SK-N-SH (cell line): ENCODE measurements around the gene ATP2A2. TPM values are rescaled to one million over a fixed set of nuclear protein-coding genes. Genes with fewer than 3 reads are reported as not detected.
A peak's percentile ranks its signal among the peaks of the same experiment; 100 is the strongest.

ENCODE experiments used
- CTCF ChIA-PET: fragments of 300-600, 350-600 bp; formaldehyde crosslinking; extraction: SDS; loops from one replicate; lab custom pipeline; 2021; lab: Yijun Ruan, JAX
- POLR2A ChIA-PET: fragments of 350-600 bp; sonication (Branson Sonifier 250); formaldehyde crosslinking; extraction: SDS; loops from one replicate; lab custom pipeline; 2020; ENCODE audit warnings: antibody characterized with exemption, inconsistent platforms; lab: Yijun Ruan, JAX
- DNase-seq: peaks from one replicate; pipeline ENCODE4 v3.0.0; 2012
- H2AFZ ChIP-seq: fragments of 200-600 bp; sonication (generic); 2 replicates; pipeline ENCODE4 v1.8.1; 2016; ENCODE audit warnings: antibody characterized with exemption, mild to moderate bottlenecking, low read depth
- H3F3A ChIP-seq: fragments of 200-600 bp; sonication (generic); replicated peaks from 2 replicates; pipeline ENCODE3; 2016; ENCODE audit warnings: antibody characterized with exemption, mild to moderate bottlenecking; ENCODE audit not compliant: insufficient read depth
- H3K27ac ChIP-seq, 2 experiments: fragments of 200-500 bp in 1 of 2; fragments of 200-600 bp in 1 of 2; sonication (Bioruptor generic) in 1 of 2; sonication (generic), shearing (Covaris generic) in 1 of 2; 2 replicates each; pipeline versions ENCODE4 v1.5.1 to v1.6.1; 2014 to 2016; ENCODE audit warnings: low read depth in 2 of 2, inconsistent platforms in 1 of 2, low read length in 1 of 2, mild to moderate bottlenecking in 1 of 2, mixed read lengths in 1 of 2
- H3K27me3 ChIP-seq: fragments of 200-600 bp; sonication (generic), shearing (Covaris generic); 2 replicates; pipeline ENCODE4 v1.6.1; 2016; ENCODE audit warnings: mixed run types; ENCODE audit not compliant: insufficient read depth
- H3K36me3 ChIP-seq, 2 experiments: fragments of 200-500 bp in 1 of 2; fragments of 200-600 bp in 1 of 2; sonication (Bioruptor generic) in 1 of 2; sonication (generic) in 1 of 2; replicated peaks in 1 of 2; 2 replicates each; pipeline versions ENCODE3 to v1.5.1; 2014 to 2016; ENCODE audit warnings: low read length in 1 of 2, mild to moderate bottlenecking in 1 of 2; ENCODE audit not compliant: insufficient read depth in 2 of 2, control insufficient read depth in 1 of 2
- H3K4me1 ChIP-seq, 2 experiments: fragments of 200-500 bp in 1 of 2; fragments of 200-600 bp in 1 of 2; sonication (Bioruptor generic) in 1 of 2; sonication (generic), shearing (Covaris generic) in 1 of 2; 2 replicates each; pipeline versions ENCODE4 v1.5.1 to v1.6.1; 2014 to 2016; ENCODE audit warnings: low read depth in 1 of 2, low read length in 1 of 2, mixed run types in 1 of 2; ENCODE audit not compliant: insufficient read depth in 2 of 2, control insufficient read depth in 1 of 2
- H3K4me2 ChIP-seq: fragments of 200-600 bp; sonication (generic), shearing (Covaris generic); 2 replicates; pipeline ENCODE4 v1.6.1; 2017; ENCODE audit warnings: mixed run types
- H3K4me3 ChIP-seq, 2 experiments: fragments of 200-500 bp in 1 of 2; fragments of 200-600 bp in 1 of 2; sonication (Bioruptor generic) in 1 of 2; sonication (generic), shearing (Covaris generic) in 1 of 2; 2 replicates each; pipeline versions ENCODE4 v1.5.1 to v1.8.1; 2014 to 2016; ENCODE audit warnings: low read depth in 2 of 2, inconsistent platforms in 1 of 2, low read length in 1 of 2, mild to moderate bottlenecking in 1 of 2, mixed read lengths in 1 of 2, moderate library complexity in 1 of 2
- H3K79me2 ChIP-seq: fragments of 200-600 bp; sonication (generic); 2 replicates; pipeline ENCODE4 v1.8.1; 2017; ENCODE audit warnings: mild to moderate bottlenecking; ENCODE audit not compliant: insufficient read depth
- H3K9ac ChIP-seq: fragments of 200-600 bp; sonication (generic); 2 replicates; pipeline ENCODE4 v1.6.1; 2017; ENCODE audit warnings: mixed run types
- H3K9me2 ChIP-seq: fragments of 200-600 bp; sonication (generic); 2 replicates; pipeline ENCODE4 v1.6.1; 2017; ENCODE audit warnings: mixed run types
- H3K9me3 ChIP-seq: fragments of 200-600 bp; sonication (generic); 2 replicates; pipeline ENCODE4 v1.6.1; 2017; ENCODE audit warnings: mixed run types, mild to moderate bottlenecking, moderate library complexity
- H4K20me1 ChIP-seq: fragments of 200-600 bp; sonication (generic); 2 replicates; pipeline ENCODE4 v1.6.1; 2017; ENCODE audit warnings: mild to moderate bottlenecking, mixed run types; ENCODE audit not compliant: insufficient read depth
- EZH2phosphoT487 ChIP-seq: fragments of 200-600 bp; sonication (generic); IDR thresholded peaks from 2 replicates; pipeline ENCODE4 v1.6.1; 2017; ENCODE audit warnings: low read depth, mixed run types, mild to moderate bottlenecking, antibody characterized with exemption, moderate library complexity, borderline replicate concordance
- MAX ChIP-seq: IDR thresholded peaks from 2 replicates; pipeline ENCODE4 v1.4.0; 2012; ENCODE audit warnings: low read depth
- NFIC ChIP-seq: IDR thresholded peaks from 2 replicates; pipeline ENCODE4 v1.4.0; 2012; ENCODE audit warnings: borderline replicate concordance
- PBX3 ChIP-seq: IDR thresholded peaks from 2 replicates; pipeline ENCODE4; 2012
- REST ChIP-seq: IDR thresholded peaks from 2 replicates; pipeline ENCODE4 v1.6.1; 2012; ENCODE audit warnings: mild to moderate bottlenecking, low read depth, low read length, moderate library complexity
- SIN3A ChIP-seq: IDR thresholded peaks from 2 replicates; pipeline ENCODE4 v1.6.1; 2012; ENCODE audit warnings: low read depth, mild to moderate bottlenecking, low read length, moderate library complexity, borderline replicate concordance
- TAF1 ChIP-seq: IDR thresholded peaks from 2 replicates; pipeline ENCODE4 v1.6.1; 2012; ENCODE audit warnings: low read depth, mild to moderate bottlenecking, low read length, moderate library complexity, borderline replicate concordance
- TCF12 ChIP-seq: IDR thresholded peaks from 2 replicates; pipeline ENCODE4 v1.4.0; 2012
- TEAD4 ChIP-seq: IDR thresholded peaks from 2 replicates; pipeline ENCODE4 v1.4.0; 2012; ENCODE audit warnings: mild to moderate bottlenecking, borderline replicate concordance; ENCODE audit not compliant: insufficient read depth
- WGBS: methylation state at CpG from one replicate; pipeline ENCODE4 v1.1.6; 2017; ENCODE audit warnings: low lambda C conversion rate; 5-methylcytosine and 5-hydroxymethylcytosine counted together
- polyA plus RNA-seq, 3 experiments: library from polyadenylated mRNA; depleted of rRNA; stranded (reverse); fragments of >200 nt; gene quantifications; 2 replicates each; pipeline ENCODE4 v1.2.3, GENCODE V29; 2012

Gene ATP2A2
- polyA plus RNA-seq, 1 of the 3 experiments (the other 2 are of a cell fraction) = 120 TPM

- CTCF ChIA-PET = interaction anchor here (1.0 kb wide), 1 partner anchor 142 kb away, joined by 3 read pairs; no protein-coding TSS in a partner anchor
- no peaks in the 10 kb centered on the region for H3K27me3 ChIP-seq
- H3K9ac ChIP-seq = no peak overlapping the region
- no peaks in the 10 kb centered on the region for H3K9me3 ChIP-seq
- peak overlapping the region in 1 of 2 experiments; percentile 12; a peak in 2 of 4 replicates for H3K27ac ChIP-seq
- H3K9me2 ChIP-seq = no peaks in the 10 kb centered on the region
- no peak overlapping the region; the same call in 1 of the 2 replicates for H3K4me2 ChIP-seq
- TF ChIP-seq REST (no peak), PBX3 (peak; percentile 51), SIN3A (no peak), TEAD4 (no peak), TCF12 (no peak), TAF1 (no peak), MAX (no peak)
- peaks cover 100% of the 10 kb centered on the region for H3K79me2 ChIP-seq
- H2AFZ ChIP-seq = no peak overlapping the region
- H3K4me1 ChIP-seq = peaks cover 11 to 27% of the 10 kb centered on the region in 2 experiments
- peaks cover 11% of the 10 kb centered on the region for H3F3A ChIP-seq
- H3K36me3 ChIP-seq = peaks cover 43 to 95% of the 10 kb centered on the region in 2 experiments
- H3K4me3 ChIP-seq = no peak overlapping the region
- peaks cover 78% of the 10 kb centered on the region for H4K20me1 ChIP-seq
- WGBS = 67% methylated on average over 3 of the region's 3 CpGs
- POLR2A ChIA-PET = no interaction called here
- no peak for DNase-seq
Observed at GRCh38 chr12:110289044-110289710, 8.1 kb downstream of the ATP2A2 start.

GRCh38 chr12:110289711-110290078 lies 8.6 kb downstream of the ATP2A2 start:
- ChIA-PET CTCF (interaction anchor here (1.0 kb wide), 1 partner anchor 142 kb away, joined by 3 read pairs; no protein-coding TSS in a partner anchor), POLR2A (no interaction called here)
- WGBS = 58% methylated on average over 2 of the region's 2 CpGs
- peaks cover 38 to 95% of the 10 kb centered on the region in 2 experiments for H3K36me3 ChIP-seq
- H3K4me3 ChIP-seq = no peak overlapping the region
- no peak for TF ChIP-seq EZH2phosphoT487
- TF ChIP-seq NFIC = no peak
- no peaks in the 10 kb centered on the region for H3K9me2 ChIP-seq
- no peak overlapping the region for H3K27ac ChIP-seq
- no peak overlapping the region for H3K9ac ChIP-seq
- H3K4me1 ChIP-seq = peaks cover 7 to 22% of the 10 kb centered on the region in 2 experiments
- H3F3A ChIP-seq = peaks cover 11% of the 10 kb centered on the region
- H2AFZ ChIP-seq = no peak overlapping the region
- peaks cover 100% of the 10 kb centered on the region for H3K79me2 ChIP-seq
- no peak for DNase-seq
- no peaks in the 10 kb centered on the region for H3K9me3 ChIP-seq
- peaks cover 73% of the 10 kb centered on the region for H4K20me1 ChIP-seq
- H3K4me2 ChIP-seq = no peak overlapping the region
- H3K27me3 ChIP-seq = no peaks in the 10 kb centered on the region
